SK-N-MC (cell line): ENCODE data around the gene GRB14.

Source experiments
- EZH2 ChIP-seq: fragments of 200-600 bp; sonication (generic); IDR thresholded peaks from one replicate; pipeline ENCODE4 v1.6.1; 2017; ENCODE audit warnings: antibody characterized with exemption
- POLR2AphosphoS5 ChIP-seq: IDR thresholded peaks from 2 replicates; pipeline ENCODE4 v1.6.1; 2012; ENCODE audit warnings: mild to moderate bottlenecking, low read depth, low read length, borderline replicate concordance

DNA sequence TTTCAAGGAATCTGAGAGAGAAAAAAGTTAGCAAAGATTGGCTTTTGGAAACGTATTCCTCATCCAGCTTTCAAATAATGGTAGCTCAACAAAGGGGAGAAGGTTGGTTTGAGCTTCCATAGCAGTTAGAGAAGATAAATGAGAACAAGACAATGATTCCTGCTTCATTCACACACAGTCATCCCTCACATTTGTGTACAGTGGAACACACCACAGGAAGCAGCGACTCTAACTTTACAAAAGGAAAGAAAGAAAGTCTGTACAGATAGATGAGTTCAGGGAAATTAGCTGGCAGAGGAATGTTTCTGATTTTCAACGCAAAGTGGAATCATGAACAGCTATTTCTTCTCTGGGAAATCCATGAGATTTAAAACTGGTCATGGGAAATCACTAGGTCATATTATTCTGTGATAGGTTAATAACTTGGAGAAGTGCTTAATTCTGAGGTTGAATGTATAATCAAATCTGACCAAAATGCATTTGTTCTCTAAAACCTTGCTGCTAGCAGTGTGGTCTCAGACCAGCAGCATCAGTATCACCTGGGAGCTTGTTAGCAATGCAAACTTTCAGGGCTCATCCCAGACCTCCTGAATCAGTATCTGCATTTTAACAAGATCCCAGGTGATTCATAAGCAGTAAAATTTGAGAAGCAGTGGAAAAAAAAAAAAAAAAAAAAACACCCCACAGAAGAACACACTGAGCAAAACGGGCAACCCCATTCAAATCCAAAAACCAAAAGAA is 112.0 kb downstream of the GRB14 start:
- no peak for TF ChIP-seq EZH2
- TF ChIP-seq POLR2AphosphoS5, result no peak
